Renal cortical epithelial cell (primary cell): ENCODE measurements around the gene MILR1. TPM values are rescaled to one million over a fixed set of nuclear protein-coding genes. Genes with fewer than 3 reads are reported as not detected.

Experiments used
- DNase-seq: peaks from one replicate; pipeline ENCODE4 v3.0.0-alpha.2; 2011; ENCODE audit warnings: low read depth
- total RNA-seq: library from RNA; depleted of rRNA; stranded (reverse); fragments of >200 nt; gene quantifications from 2 replicates; pipeline ENCODE4 v1.2.3, GENCODE V29; 2014

The MILR1 gene
- total RNA-seq, 1 donor from 2014 or later, result 0.20 TPM

GRCh38 chr17:64502809-64503208 lies 53.9 kb downstream of the MILR1 start:
- no peak for DNase-seq

- no peak for DNase-seq
Measured at GRCh38 chr17:64503341-64503740, 54.4 kb downstream of the MILR1 start.

DNA sequence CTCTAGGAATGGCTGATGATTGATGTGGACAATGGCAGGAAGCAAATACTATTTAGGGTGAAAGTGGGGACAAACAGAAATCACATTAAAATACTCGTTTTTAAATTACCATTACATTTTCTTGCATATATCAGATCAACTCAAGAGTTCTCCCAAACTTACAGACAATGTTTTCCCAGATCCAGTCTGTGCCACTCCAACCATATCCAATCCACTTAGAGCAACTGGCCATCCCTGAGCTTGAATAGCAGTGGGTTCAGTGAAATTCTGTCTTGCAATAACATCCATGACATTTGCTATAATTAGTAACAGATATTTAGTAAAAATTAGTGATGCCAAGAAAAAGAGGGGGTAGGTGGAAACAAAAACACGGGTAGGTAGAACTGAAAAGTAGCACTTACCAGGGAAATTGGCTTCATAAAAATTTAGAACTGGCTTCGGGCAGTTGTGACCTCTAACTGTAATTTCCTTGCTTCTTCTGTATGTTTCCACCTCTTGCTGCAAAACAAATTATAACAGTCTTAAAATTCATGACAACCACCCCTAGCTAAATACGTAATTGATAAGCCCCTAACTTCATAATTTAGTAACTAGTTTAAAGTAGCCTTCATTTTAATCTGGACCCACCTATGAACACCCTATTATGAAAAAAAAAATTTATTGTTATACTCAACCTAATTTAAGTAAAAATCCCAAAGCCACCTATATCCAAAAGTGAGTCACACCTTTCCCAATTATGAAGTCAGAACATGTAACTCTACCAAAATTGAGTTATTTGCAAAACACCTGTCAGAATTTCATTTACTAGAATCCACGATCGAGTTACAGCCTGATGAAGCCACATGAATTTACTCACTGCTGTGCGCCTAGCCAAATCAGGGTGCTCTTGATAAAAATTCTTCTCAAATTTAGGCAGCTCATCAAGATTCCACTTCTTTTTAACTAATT lies 55.2 kb downstream of the MILR1 start:
- DNase-seq, result no peak

- peak; percentile 18 for DNase-seq
Measured at GRCh38 chr17:64504769-64505339, 55.9 kb downstream of the MILR1 start.

DNA sequence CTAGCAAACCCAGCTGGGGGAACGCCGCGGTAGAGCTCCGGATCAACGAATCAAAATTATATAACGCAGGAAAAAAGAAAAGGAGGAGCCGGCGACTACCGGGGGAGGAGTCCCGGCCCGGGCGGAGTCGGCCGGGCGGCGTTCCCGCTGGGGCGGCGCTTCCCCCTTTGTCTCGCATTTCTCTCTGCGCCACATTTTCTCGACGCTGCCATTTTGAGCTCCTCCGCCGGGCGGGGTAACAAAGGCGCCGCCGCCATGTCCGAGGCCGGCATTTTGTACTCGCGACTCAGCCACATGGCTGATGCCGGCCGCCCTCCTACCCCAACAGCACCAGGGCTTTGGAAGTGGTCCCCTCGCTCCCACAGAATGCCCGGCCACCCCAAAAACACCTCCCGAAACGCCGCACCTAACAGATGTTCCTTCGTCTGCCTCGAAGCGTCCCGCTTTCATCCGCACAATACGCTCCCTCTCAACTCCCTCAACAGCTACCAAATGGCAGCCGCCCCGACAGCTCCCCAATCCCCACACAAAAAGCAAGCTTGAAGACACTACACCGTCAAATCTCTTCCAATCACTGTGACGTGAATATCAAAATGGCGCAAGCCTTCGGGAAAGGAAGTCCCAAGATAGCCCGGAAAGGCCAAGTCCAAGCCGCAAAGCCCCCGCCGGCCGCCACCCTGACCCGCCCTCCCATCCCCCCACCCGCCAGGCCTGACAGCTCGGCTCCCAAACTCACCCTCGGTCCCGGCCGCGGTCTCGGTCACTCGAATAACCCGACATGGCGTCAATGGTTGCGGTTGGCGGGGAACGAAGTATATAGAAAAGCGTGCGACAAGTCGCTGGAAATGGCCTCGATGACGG lies 56.7 kb downstream of the MILR1 start:
- DNase-seq, result peak; percentile 47

DNA sequence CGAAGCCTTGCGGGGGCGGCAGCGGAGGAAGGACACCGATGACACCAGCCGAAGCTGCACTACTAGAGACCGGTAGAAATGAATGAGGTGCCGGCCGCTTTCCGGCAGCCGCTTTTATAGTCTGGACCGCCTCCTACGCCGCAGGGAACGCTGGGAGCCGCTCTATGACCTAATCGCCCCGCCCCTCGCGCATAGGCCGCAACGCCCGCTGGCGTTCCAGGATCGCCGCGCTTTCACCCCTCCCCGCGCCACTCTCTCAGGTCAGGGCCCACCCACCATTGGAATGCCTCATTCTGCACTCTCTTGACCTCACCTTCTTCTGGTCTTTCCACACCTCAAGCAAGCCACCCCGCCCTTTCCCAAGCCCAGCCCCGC lies 57.3 kb downstream of the MILR1 start, which contains the start of gene DDX5:
Gene DDX5 (minus strand): TSS at position 89 of the 375 bp plus-strand sequence. CDS start 170 bp downstream, outside the sequence.
- no peak for DNase-seq

DNA sequence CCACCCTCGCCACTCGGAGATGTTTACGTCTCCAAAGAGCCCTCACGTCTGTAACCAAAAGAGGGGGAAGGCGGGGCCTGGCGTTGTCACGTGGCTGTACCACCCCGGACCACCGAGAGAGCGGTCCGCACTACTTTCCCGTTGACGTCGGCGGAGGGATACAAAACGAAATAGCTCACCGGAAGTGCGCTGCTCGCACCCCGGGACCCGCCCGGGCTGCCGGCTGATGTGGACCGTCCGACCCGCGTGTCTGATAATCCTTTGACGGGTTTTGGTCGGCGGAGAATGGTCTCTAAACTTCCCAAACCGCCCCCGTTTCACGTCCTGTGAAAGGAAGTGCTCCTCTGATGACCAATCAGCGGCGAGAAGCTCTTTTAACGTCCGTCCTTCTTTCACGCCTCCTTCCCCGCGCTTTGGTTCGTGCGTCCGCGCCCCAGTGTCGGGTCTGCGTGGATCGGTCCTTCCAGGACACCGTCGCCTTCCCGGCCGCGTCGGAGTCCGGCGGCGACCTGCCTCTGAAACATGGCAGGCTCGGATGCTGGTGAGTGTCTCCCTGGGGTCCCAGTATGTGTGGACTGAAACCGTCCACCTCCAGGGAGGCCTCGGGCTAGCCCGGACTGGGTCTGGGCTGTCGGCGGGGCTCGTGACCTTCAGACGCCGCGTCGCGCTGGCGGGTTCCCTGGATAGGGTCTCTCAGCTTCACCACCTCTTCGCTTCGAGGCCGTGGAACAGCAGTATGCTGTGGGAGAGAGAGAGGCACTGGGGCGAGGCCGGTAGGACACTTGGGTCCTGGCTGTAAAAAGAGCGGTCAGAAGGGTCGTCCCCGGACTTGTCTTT lies 57.9 kb downstream of the MILR1 start, which contains the start of gene CEP95:
Gene CEP95 (plus strand): TSS at position 402 of the 837 bp plus-strand sequence. CDS start 121 bp downstream, at position 523.
- peak; percentile 95 for DNase-seq

- DNase-seq, result peak; percentile 78
Measured at GRCh38 chr17:64507413-64507782, 58.5 kb downstream of the MILR1 start.

DNA sequence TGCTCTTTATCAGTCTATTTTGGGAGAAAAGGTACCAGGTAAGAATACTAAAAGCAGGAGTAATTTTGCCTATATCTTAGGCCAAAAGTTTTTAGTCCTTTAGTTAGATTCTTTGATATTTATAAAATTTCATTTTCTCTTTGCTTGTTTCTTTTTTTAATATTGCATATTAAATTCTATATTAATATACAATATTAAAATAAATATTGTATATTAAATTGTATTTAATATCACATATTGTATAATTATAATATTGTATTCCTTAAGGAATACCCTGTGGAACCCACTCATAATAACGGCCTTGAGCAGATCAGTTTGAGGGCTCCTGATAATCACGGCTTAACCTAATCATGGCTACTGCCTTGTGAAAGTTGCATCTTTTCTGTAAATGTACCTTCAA lies 59.8 kb downstream of the MILR1 start:
- DNase-seq, result no peak

- no peak for DNase-seq
Measured at GRCh38 chr17:64509179-64509578, 60.3 kb downstream of the MILR1 start.

GRCh38 chr17:64515419-64515818 lies 66.5 kb downstream of the MILR1 start:
- DNase-seq, result no peak

- DNase-seq, result no peak
Measured at GRCh38 chr17:64515829-64516228, 66.9 kb downstream of the MILR1 start.

Other genes with a start within 250 kb of the MILR1 start
- gene TEX2, start 185.9 kb upstream of the MILR1 start, total RNA-seq, result 10.1 and 62.6 TPM in 2 replicates
- 2.3 and 5.9 TPM in 2 replicates for gene PECAM1, start 58.3 kb upstream of the MILR1 start, total RNA-seq
- gene POLG2, start 47.9 kb downstream of the MILR1 start, total RNA-seq, result 4.5 and 11.4 TPM in 2 replicates
- 235 and 745 TPM in 2 replicates for gene DDX5, start 57.2 kb downstream of the MILR1 start, total RNA-seq
- gene CEP95, start 57.9 kb downstream of the MILR1 start, total RNA-seq, result 10.6 and 39.6 TPM in 2 replicates
- 77.1 and 92.9 TPM in 2 replicates for gene SMURF2, start 213.2 kb downstream of the MILR1 start, total RNA-seq